ENCODE data around the gene PLXDC1. TPM values are rescaled to one million over a fixed set of nuclear protein-coding genes. Genes with fewer than 3 reads are reported as not detected.

PLXDC1 gene
- total and polyA plus RNA-seq, 12 donors: 1.3 to 5.6 (median 3.9) TPM

- DNase-seq: no peak
- TF ChIP-seq POLR2A (IDR thresholded peaks at IDR 0.05): no peak
- no peak for TF ChIP-seq CTCF (IDR thresholded peaks at IDR 0.05)
- intact Hi-C loops (cut with DNase I): loop anchor here in 1 of 2 donors (10.0 kb wide), 1 partner anchor 65 kb away; no protein-coding TSS in a partner anchor
- H3K4me1 ChIP-seq (replicated peaks in 1 of 2): no peaks in the 10 kb centered on the region
- no peaks in the 10 kb centered on the region for H3K36me3 ChIP-seq (replicated peaks in 1 of 2)
- H3K27ac ChIP-seq: no peak overlapping the region
- H3K4me3 ChIP-seq: no peak overlapping the region
- H3K9me3 ChIP-seq (replicated peaks in 1 of 3): no peaks in the 10 kb centered on the region
- H3K27me3 ChIP-seq: no peaks in the 10 kb centered on the region
- 73 to 91% (median 88%) methylated on average over 3 to 9 of the region's 9 CpGs for WGBS, 4 donors
Observed at GRCh38 chr17:39139561-39139960, 11.9 kb downstream of the PLXDC1 start.

GRCh38 chr17:39139161-39139511, 12.3 kb downstream of the PLXDC1 start:
- H3K9me3 ChIP-seq (replicated peaks in 1 of 3): no peaks in the 10 kb centered on the region
- DNase-seq: no peak
- intact Hi-C loops (cut with DNase I): loop anchor here in 1 of 2 donors (10.0 kb wide), 1 partner anchor 64 kb away; no protein-coding TSS in a partner anchor
- no peak overlapping the region for H3K4me3 ChIP-seq
- TF ChIP-seq CTCF (IDR thresholded peaks at IDR 0.05): no peak
- no peak for TF ChIP-seq POLR2A (IDR thresholded peaks at IDR 0.05)
- no peaks in the 10 kb centered on the region for H3K4me1 ChIP-seq (replicated peaks in 1 of 2)
- H3K27me3 ChIP-seq: no peaks in the 10 kb centered on the region
- H3K36me3 ChIP-seq (replicated peaks in 1 of 2): no peaks in the 10 kb centered on the region
- H3K27ac ChIP-seq: no peak overlapping the region
- WGBS, 4 donors: 55 to 85% (median 73%) methylated on average over 1 to 2 of the region's 2 CpGs

GRCh38 chr17:39138431-39139160, 12.8 kb downstream of the PLXDC1 start:
- intact Hi-C loops (cut with DNase I): loop anchor here in 1 of 2 donors (10.0 kb wide), 1 partner anchor 64 kb away; no protein-coding TSS in a partner anchor
- H3K4me3 ChIP-seq: no peak overlapping the region
- no peak overlapping the region for H3K27ac ChIP-seq
- 83 to 87% (median 86%) methylated on average over 13 of the region's 13 CpGs for WGBS, 4 donors
- no peak for TF ChIP-seq POLR2A (IDR thresholded peaks at IDR 0.05)
- TF ChIP-seq CTCF (IDR thresholded peaks at IDR 0.05): no peak
- no peaks in the 10 kb centered on the region for H3K9me3 ChIP-seq (replicated peaks in 1 of 3)
- no peaks in the 10 kb centered on the region for H3K36me3 ChIP-seq (replicated peaks in 1 of 2)
- DNase-seq: no peak
- H3K27me3 ChIP-seq: no peaks in the 10 kb centered on the region
- no peaks in the 10 kb centered on the region for H3K4me1 ChIP-seq (replicated peaks in 1 of 2)

- Histone ChIP-seq H3K27ac (no peak overlapping the region), H3K4me1 (replicated peaks in 1 of 2) (no peaks in the 10 kb centered on the region), H3K9me3 (replicated peaks in 1 of 3) (no peaks in the 10 kb centered on the region), H3K4me3 (no peak overlapping the region), H3K36me3 (replicated peaks in 1 of 2) (no peaks in the 10 kb centered on the region), H3K27me3 (no peaks in the 10 kb centered on the region)
- no peak for TF ChIP-seq CTCF (IDR thresholded peaks at IDR 0.05)
- no peak for TF ChIP-seq POLR2A (IDR thresholded peaks at IDR 0.05)
- 74 to 84% (median 81%) methylated on average over 5 to 6 of the region's 6 CpGs for WGBS, 4 donors
- DNase-seq: no peak
- intact Hi-C loops (cut with DNase I): loop anchor here in 1 of 2 donors (10.0 kb wide), 1 partner anchor 60 kb away; no protein-coding TSS in a partner anchor
Observed at GRCh38 chr17:39134878-39135277, 16.6 kb downstream of the PLXDC1 start.

Data from adrenal gland (tissue), 12 donors.